Measurements from ENCODE around the gene SLC37A2.

Gene SLC37A2

GRCh38 chr11:125132596-125132995 lies 69.5 kb downstream of the SLC37A2 start:
- peaks cover 24% of the 10 kb centered on the region for H3K27me3 ChIP-seq (ENCODE audit: insufficient read depth, low read length, poor library complexity, severe bottlenecking)
- H2AFZ ChIP-seq (ENCODE audit: low read length), result no peak overlapping the region
- no peak overlapping the region for H3K4me2 ChIP-seq (ENCODE audit: low read depth, low read length, poor library complexity, severe bottlenecking)
- H3K4me1 ChIP-seq (ENCODE audit: insufficient read depth, low read length, poor library complexity, severe bottlenecking), result no peaks in the 10 kb centered on the region
- H3K4me3 ChIP-seq (ENCODE audit: low read length, poor library complexity, severe bottlenecking), result no peak overlapping the region
- no peaks in the 10 kb centered on the region for H3F3A ChIP-seq (ENCODE audit: low read depth)
- H3K36me3 ChIP-seq (ENCODE audit: insufficient read depth, low read length), result no peaks in the 10 kb centered on the region
- TF ChIP-seq EZH2phosphoT487 (IDR thresholded peaks at IDR 0.05; ENCODE audit: borderline replicate concordance) (no peak), CTCF (conservative IDR thresholded peaks at IDR 0.05; ENCODE audit: low read length) (no peak)
- H3K9me2 ChIP-seq (replicated peaks; ENCODE audit: low read depth, low read length), result no peaks in the 10 kb centered on the region
- H3K79me2 ChIP-seq (ENCODE audit: insufficient read depth, low read length), result no peaks in the 10 kb centered on the region
- H3K9ac ChIP-seq (ENCODE audit: low read depth, low read length, poor library complexity, severe bottlenecking), result no peak overlapping the region
- no peaks in the 10 kb centered on the region for H3K9me3 ChIP-seq (ENCODE audit: insufficient read depth, low read depth, low read length)
- H4K20me1 ChIP-seq (ENCODE audit: insufficient read depth, low read length, poor library complexity, severe bottlenecking), result no peaks in the 10 kb centered on the region

- Histone ChIP-seq H3K27me3 (ENCODE audit: insufficient read depth, low read length, poor library complexity, severe bottlenecking) (no peaks in the 10 kb centered on the region), H4K20me1 (ENCODE audit: insufficient read depth, low read length, poor library complexity, severe bottlenecking) (no peaks in the 10 kb centered on the region), H2AFZ (ENCODE audit: low read length) (no peak overlapping the region), H3K36me3 (ENCODE audit: insufficient read depth, low read length) (no peaks in the 10 kb centered on the region), H3K4me1 (ENCODE audit: insufficient read depth, low read length, poor library complexity, severe bottlenecking) (no peaks in the 10 kb centered on the region), H3F3A (ENCODE audit: low read depth) (no peaks in the 10 kb centered on the region), H3K79me2 (ENCODE audit: insufficient read depth, low read length) (no peaks in the 10 kb centered on the region), H3K9me3 (ENCODE audit: insufficient read depth, low read depth, low read length) (no peaks in the 10 kb centered on the region), H3K4me2 (ENCODE audit: low read depth, low read length, poor library complexity, severe bottlenecking) (no peak overlapping the region), H3K9ac (ENCODE audit: low read depth, low read length, poor library complexity, severe bottlenecking) (no peak overlapping the region), H3K4me3 (ENCODE audit: low read length, poor library complexity, severe bottlenecking) (no peak overlapping the region), H3K9me2 (replicated peaks; ENCODE audit: low read depth, low read length) (no peaks in the 10 kb centered on the region)
- no peak for TF ChIP-seq EZH2phosphoT487 (IDR thresholded peaks at IDR 0.05; ENCODE audit: borderline replicate concordance)
- TF ChIP-seq CTCF (conservative IDR thresholded peaks at IDR 0.05; ENCODE audit: low read length), result no peak
Measured at GRCh38 chr11:125136001-125136400, 72.9 kb downstream of the SLC37A2 start.

- no peak overlapping the region for H3K4me2 ChIP-seq (ENCODE audit: low read depth, low read length, poor library complexity, severe bottlenecking)
- H3K36me3 ChIP-seq (ENCODE audit: insufficient read depth, low read length), result no peaks in the 10 kb centered on the region
- H3K9me2 ChIP-seq (replicated peaks; ENCODE audit: low read depth, low read length), result no peaks in the 10 kb centered on the region
- no peaks in the 10 kb centered on the region for H4K20me1 ChIP-seq (ENCODE audit: insufficient read depth, low read length, poor library complexity, severe bottlenecking)
- H3K9ac ChIP-seq (ENCODE audit: low read depth, low read length, poor library complexity, severe bottlenecking), result no peak overlapping the region
- no peak overlapping the region for H3K4me3 ChIP-seq (ENCODE audit: low read length, poor library complexity, severe bottlenecking)
- H3F3A ChIP-seq (ENCODE audit: low read depth), result no peaks in the 10 kb centered on the region
- no peaks in the 10 kb centered on the region for H3K27me3 ChIP-seq (ENCODE audit: insufficient read depth, low read length, poor library complexity, severe bottlenecking)
- TF ChIP-seq CTCF (conservative IDR thresholded peaks at IDR 0.05; ENCODE audit: low read length) (no peak), EZH2phosphoT487 (IDR thresholded peaks at IDR 0.05; ENCODE audit: borderline replicate concordance) (no peak)
- H3K4me1 ChIP-seq (ENCODE audit: insufficient read depth, low read length, poor library complexity, severe bottlenecking), result no peaks in the 10 kb centered on the region
- H2AFZ ChIP-seq (ENCODE audit: low read length), result no peak overlapping the region
- no peaks in the 10 kb centered on the region for H3K79me2 ChIP-seq (ENCODE audit: insufficient read depth, low read length)
- H3K9me3 ChIP-seq (ENCODE audit: insufficient read depth, low read depth, low read length), result no peaks in the 10 kb centered on the region
Measured at GRCh38 chr11:125138966-125139365, 75.9 kb downstream of the SLC37A2 start.

Measured in Loucy (cell line).